Stimulated activated naive B cell treated with anti-CD40 and anti-IgM and Interleukin-4, amounts not matched to agents 10 μg/mL and 1 μg/mL and 100 μg/mL, for 72 hours (primary cell): Measurements from ENCODE around the gene LMOD2.

Experiments
- ATAC-seq, 2 donors: fragments of 150-1000 bp; cut with Tn5 transposase; replicated peaks; 2 replicates each; pipeline ENCODE4 v1.10.0; 2021; ENCODE audit warnings: moderate library complexity in 1 of 2
- DNase-seq: peaks from one replicate; pipeline ENCODE4 v3.0.0; 2021
- H3K27ac Mint-ChIP-seq: one replicate; pipeline ENCODE4 v1.8.0; 2022; ENCODE audit warnings: mild to moderate bottlenecking, mixed read lengths
- H3K27me3 Mint-ChIP-seq, 2 donors: one replicate each; pipeline ENCODE4 v1.8.0; 2022; ENCODE audit warnings: mixed read lengths in 2 of 2
- H3K36me3 Mint-ChIP-seq, 2 donors: one replicate each; pipeline ENCODE4 v1.8.0; 2022; ENCODE audit warnings: mixed read lengths in 2 of 2, mild to moderate bottlenecking in 1 of 2
- H3K4me1 Mint-ChIP-seq, 2 donors: one replicate each; pipeline ENCODE4 v1.8.0; 2022; ENCODE audit warnings: mixed read lengths in 2 of 2, mild to moderate bottlenecking in 1 of 2
- H3K4me3 Mint-ChIP-seq, 2 donors: one replicate each; pipeline ENCODE4 v1.8.0; 2022; ENCODE audit warnings: mild to moderate bottlenecking in 2 of 2, mixed read lengths in 2 of 2, moderate library complexity in 1 of 2
- H3K9me3 Mint-ChIP-seq, 2 donors: one replicate each; pipeline ENCODE4 v1.8.0; 2022; ENCODE audit warnings: mixed read lengths in 2 of 2, mild to moderate bottlenecking in 1 of 2

Gene LMOD2

GRCh38 chr7:123673137-123673732 is 17.6 kb downstream of the LMOD2 start:
- Mint-ChIP-seq H3K27ac (no peak overlapping the region), H3K27me3 (no peaks in the 10 kb centered on the region), H3K36me3 (no peaks in the 10 kb centered on the region), H3K4me3 (no peak overlapping the region), H3K4me1 (no peaks in the 10 kb centered on the region), H3K9me3 (no peaks in the 10 kb centered on the region)
- no peak for DNase-seq
- ATAC-seq = no peak

GRCh38 chr7:123673752-123674398 is 18.2 kb downstream of the LMOD2 start:
- H3K27ac Mint-ChIP-seq = no peak overlapping the region
- ATAC-seq = no peak
- no peak overlapping the region for H3K4me3 Mint-ChIP-seq

GRCh38 chr7:123674399-123675180 is 18.9 kb downstream of the LMOD2 start:
- no peak for ATAC-seq
- no peak for DNase-seq
- H3K4me3 Mint-ChIP-seq = no peak overlapping the region
- no peaks in the 10 kb centered on the region for H3K4me1 Mint-ChIP-seq
- H3K27ac Mint-ChIP-seq = no peak overlapping the region
- no peaks in the 10 kb centered on the region for H3K27me3 Mint-ChIP-seq
- H3K9me3 Mint-ChIP-seq = no peaks in the 10 kb centered on the region
- H3K36me3 Mint-ChIP-seq = peaks cover 0 to 4% of the 10 kb centered on the region in 2 donors

More at GRCh38 chr7:123673752-123674398, 18.2 kb downstream of the LMOD2 start:
- no peak for DNase-seq
- H3K36me3 Mint-ChIP-seq = no peaks in the 10 kb centered on the region
- no peaks in the 10 kb centered on the region for H3K27me3 Mint-ChIP-seq
- no peaks in the 10 kb centered on the region for H3K4me1 Mint-ChIP-seq
- H3K9me3 Mint-ChIP-seq = no peaks in the 10 kb centered on the region

- no peaks in the 10 kb centered on the region for H3K9me3 Mint-ChIP-seq
- no peak for ATAC-seq
- H3K4me3 Mint-ChIP-seq = no peak overlapping the region
- H3K27me3 Mint-ChIP-seq = no peaks in the 10 kb centered on the region
- H3K27ac Mint-ChIP-seq = no peak overlapping the region
- H3K36me3 Mint-ChIP-seq = peaks cover 0 to 4% of the 10 kb centered on the region in 2 donors
- DNase-seq = no peak
- H3K4me1 Mint-ChIP-seq = no peaks in the 10 kb centered on the region
Measured at GRCh38 chr7:123675181-123675473, 19.5 kb downstream of the LMOD2 start.

GRCh38 chr7:123677061-123677715 is 21.5 kb downstream of the LMOD2 start:
- ATAC-seq = no peak
- Mint-ChIP-seq H3K9me3 (no peaks in the 10 kb centered on the region), H3K4me3 (no peak overlapping the region), H3K27me3 (no peaks in the 10 kb centered on the region), H3K27ac (no peak overlapping the region), H3K36me3 (peaks cover 0 to 4% of the 10 kb centered on the region in 2 donors), H3K4me1 (no peaks in the 10 kb centered on the region)
- no peak for DNase-seq

GRCh38 chr7:123679614-123680013 is 23.9 kb downstream of the LMOD2 start:
- no peaks in the 10 kb centered on the region for H3K4me1 Mint-ChIP-seq
- peaks cover 0 to 14% of the 10 kb centered on the region in 2 donors for H3K36me3 Mint-ChIP-seq
- no peaks in the 10 kb centered on the region for H3K9me3 Mint-ChIP-seq
- no peaks in the 10 kb centered on the region for H3K27me3 Mint-ChIP-seq
- H3K4me3 Mint-ChIP-seq = no peak overlapping the region
- ATAC-seq = no peak
- DNase-seq = no peak
- no peak overlapping the region for H3K27ac Mint-ChIP-seq

- peaks cover 2 to 14% of the 10 kb centered on the region in 2 donors for H3K36me3 Mint-ChIP-seq
- no peaks in the 10 kb centered on the region for H3K9me3 Mint-ChIP-seq
- H3K4me3 Mint-ChIP-seq = no peak overlapping the region
- no peaks in the 10 kb centered on the region for H3K27me3 Mint-ChIP-seq
- ATAC-seq = no peak
- no peaks in the 10 kb centered on the region for H3K4me1 Mint-ChIP-seq
- no peak overlapping the region for H3K27ac Mint-ChIP-seq
- DNase-seq = no peak
Measured at GRCh38 chr7:123680580-123680979, 24.9 kb downstream of the LMOD2 start.

GRCh38 chr7:123681561-123681960 is 25.9 kb downstream of the LMOD2 start:
- no peaks in the 10 kb centered on the region for H3K9me3 Mint-ChIP-seq
- H3K36me3 Mint-ChIP-seq = peaks cover 2 to 14% of the 10 kb centered on the region in 2 donors
- no peak overlapping the region for H3K27ac Mint-ChIP-seq
- H3K27me3 Mint-ChIP-seq = no peaks in the 10 kb centered on the region
- ATAC-seq = no peak
- no peak for DNase-seq
- no peak overlapping the region for H3K4me3 Mint-ChIP-seq
- no peaks in the 10 kb centered on the region for H3K4me1 Mint-ChIP-seq

- ATAC-seq = peak; percentile 50 to 53
- Mint-ChIP-seq H3K4me3 (no peak overlapping the region), H3K27me3 (no peaks in the 10 kb centered on the region), H3K4me1 (no peaks in the 10 kb centered on the region), H3K27ac (no peak overlapping the region), H3K9me3 (no peaks in the 10 kb centered on the region), H3K36me3 (peaks cover 9 to 19% of the 10 kb centered on the region in 2 donors)
- DNase-seq = no peak
Measured at GRCh38 chr7:123682690-123683089, 27.0 kb downstream of the LMOD2 start.

- no peak for ATAC-seq
- H3K4me3 Mint-ChIP-seq = no peak overlapping the region
- no peak overlapping the region for H3K27ac Mint-ChIP-seq
- H3K36me3 Mint-ChIP-seq = peaks cover 11 to 23% of the 10 kb centered on the region in 2 donors
- H3K4me1 Mint-ChIP-seq = no peaks in the 10 kb centered on the region
- H3K9me3 Mint-ChIP-seq = no peaks in the 10 kb centered on the region
- H3K27me3 Mint-ChIP-seq = no peaks in the 10 kb centered on the region
- no peak for DNase-seq
Measured at GRCh38 chr7:123687161-123687560, 31.5 kb downstream of the LMOD2 start.

GRCh38 chr7:123687727-123688126 is 32.1 kb downstream of the LMOD2 start:
- Mint-ChIP-seq H3K27me3 (no peaks in the 10 kb centered on the region), H3K4me1 (no peaks in the 10 kb centered on the region), H3K4me3 (no peak overlapping the region), H3K36me3 (peaks cover 16 to 29% of the 10 kb centered on the region in 2 donors), H3K9me3 (no peaks in the 10 kb centered on the region), H3K27ac (no peak overlapping the region)
- ATAC-seq = no peak
- DNase-seq = no peak

- H3K4me1 Mint-ChIP-seq = no peaks in the 10 kb centered on the region
- H3K27ac Mint-ChIP-seq = no peak overlapping the region
- no peak overlapping the region for H3K4me3 Mint-ChIP-seq
- H3K27me3 Mint-ChIP-seq = no peaks in the 10 kb centered on the region
- H3K36me3 Mint-ChIP-seq = peaks cover 16 to 22% of the 10 kb centered on the region in 2 donors
- DNase-seq = no peak
- H3K9me3 Mint-ChIP-seq = no peaks in the 10 kb centered on the region
- ATAC-seq = no peak
Measured at GRCh38 chr7:123689250-123689649, 33.6 kb downstream of the LMOD2 start.

- no peaks in the 10 kb centered on the region for H3K4me1 Mint-ChIP-seq
- H3K27me3 Mint-ChIP-seq = no peaks in the 10 kb centered on the region
- ATAC-seq (no peak), DNase-seq (no peak)
- no peak overlapping the region for H3K4me3 Mint-ChIP-seq
- H3K36me3 Mint-ChIP-seq = peaks cover 17 to 23% of the 10 kb centered on the region in 2 donors
- no peaks in the 10 kb centered on the region for H3K9me3 Mint-ChIP-seq
- no peak overlapping the region for H3K27ac Mint-ChIP-seq
Measured at GRCh38 chr7:123690550-123690949, 34.9 kb downstream of the LMOD2 start.

- H3K4me3 Mint-ChIP-seq = no peak overlapping the region
- no peaks in the 10 kb centered on the region for H3K27me3 Mint-ChIP-seq
- no peak for DNase-seq
- no peak overlapping the region for H3K27ac Mint-ChIP-seq
- H3K36me3 Mint-ChIP-seq = peaks cover 14 to 18% of the 10 kb centered on the region in 2 donors
- no peak for ATAC-seq
- H3K4me1 Mint-ChIP-seq = no peaks in the 10 kb centered on the region
- no peaks in the 10 kb centered on the region for H3K9me3 Mint-ChIP-seq
Measured at GRCh38 chr7:123692471-123692877, 36.8 kb downstream of the LMOD2 start.
